MM.1S (cell line): Measurements from ENCODE around the gene HCN1.

Source experiments
- EZH2 ChIP-seq: fragments of 300-600 bp; sonication (generic); optimal IDR thresholded peaks from 2 replicates; pipeline ENCODE3; 2017; ENCODE audit warnings: low read depth, mild to moderate bottlenecking, antibody characterized with exemption, low read length, mixed read lengths
- EZH2phosphoT487 ChIP-seq: fragments of 300-600 bp; sonication (generic); IDR thresholded peaks from 2 replicates; pipeline ENCODE4 v1.6.1; 2018; ENCODE audit warnings: antibody characterized with exemption, low read length
- TF ChIP-seq, protein P1 (sequence below): fragments of 300-600 bp; sonication (generic); IDR thresholded peaks from 2 replicates; pipeline ENCODE4 v1.5.1; 2016; ENCODE audit warnings: antibody characterized with exemption, low read length, mixed read lengths

DNA sequence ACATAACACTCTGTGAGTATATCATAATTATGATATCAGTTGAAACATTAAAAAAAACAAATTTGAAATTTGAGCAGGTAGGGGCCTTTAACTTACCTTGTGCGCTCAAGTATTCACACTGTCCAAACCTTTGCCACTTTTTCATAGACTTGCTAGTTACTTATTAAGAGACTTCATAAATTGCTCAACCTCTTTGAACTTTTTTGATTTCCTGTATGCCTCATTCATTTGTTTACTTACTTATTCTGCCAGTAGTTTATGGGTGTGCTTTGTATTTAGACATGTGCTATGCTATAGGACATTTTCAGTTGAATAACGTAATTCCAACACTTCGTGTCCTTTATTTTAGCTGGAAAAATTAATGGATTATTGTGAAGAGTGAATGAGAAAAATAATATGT, 204.8 kb downstream of the HCN1 start:
- TF ChIP-seq EZH2phosphoT487 (no peak), EZH2 (no peak)
- TF ChIP-seq, protein P1, sequence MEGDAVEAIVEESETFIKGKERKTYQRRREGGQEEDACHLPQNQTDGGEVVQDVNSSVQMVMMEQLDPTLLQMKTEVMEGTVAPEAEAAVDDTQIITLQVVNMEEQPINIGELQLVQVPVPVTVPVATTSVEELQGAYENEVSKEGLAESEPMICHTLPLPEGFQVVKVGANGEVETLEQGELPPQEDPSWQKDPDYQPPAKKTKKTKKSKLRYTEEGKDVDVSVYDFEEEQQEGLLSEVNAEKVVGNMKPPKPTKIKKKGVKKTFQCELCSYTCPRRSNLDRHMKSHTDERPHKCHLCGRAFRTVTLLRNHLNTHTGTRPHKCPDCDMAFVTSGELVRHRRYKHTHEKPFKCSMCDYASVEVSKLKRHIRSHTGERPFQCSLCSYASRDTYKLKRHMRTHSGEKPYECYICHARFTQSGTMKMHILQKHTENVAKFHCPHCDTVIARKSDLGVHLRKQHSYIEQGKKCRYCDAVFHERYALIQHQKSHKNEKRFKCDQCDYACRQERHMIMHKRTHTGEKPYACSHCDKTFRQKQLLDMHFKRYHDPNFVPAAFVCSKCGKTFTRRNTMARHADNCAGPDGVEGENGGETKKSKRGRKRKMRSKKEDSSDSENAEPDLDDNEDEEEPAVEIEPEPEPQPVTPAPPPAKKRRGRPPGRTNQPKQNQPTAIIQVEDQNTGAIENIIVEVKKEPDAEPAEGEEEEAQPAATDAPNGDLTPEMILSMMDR, result no peak
